ENCODE results near the gene DPF3.

The DPF3 gene

DNA sequence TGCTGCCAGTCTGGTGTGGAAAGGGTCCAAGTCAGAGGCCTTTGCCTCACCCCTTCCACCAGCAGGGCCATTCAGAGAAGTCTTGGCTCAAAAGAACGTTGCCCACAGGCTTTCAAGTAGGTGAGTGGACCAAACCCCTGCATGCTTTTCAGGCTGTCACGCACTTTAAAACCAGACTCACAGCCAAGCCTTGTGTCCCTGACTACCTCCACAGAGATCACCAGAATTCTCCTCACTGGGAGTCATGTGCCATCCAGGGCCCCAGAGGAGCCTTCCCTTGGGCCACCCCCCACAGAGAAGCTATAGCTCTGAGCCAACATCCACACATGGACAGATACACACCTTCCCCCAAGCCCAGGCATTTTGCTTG lies 283.1 kb downstream of the DPF3 start:
- Histone ChIP-seq H3K79me2 (ENCODE audit: control insufficient read depth, low read length) (no peaks in the 10 kb centered on the region), H3K9me3 (ENCODE audit: control insufficient read depth, insufficient read depth, low read length) (no peaks in the 10 kb centered on the region), H3K4me2 (ENCODE audit: low read length) (no peak overlapping the region), H3K36me3 (ENCODE audit: control insufficient read depth, low read length) (no peaks in the 10 kb centered on the region), H3K9me2 (replicated peaks; ENCODE audit: control insufficient read depth, low read length) (no peaks in the 10 kb centered on the region), H3K4me3 (ENCODE audit: low read length) (no peak overlapping the region), H3K4me1 (ENCODE audit: control insufficient read depth, low read length) (no peaks in the 10 kb centered on the region), H3F3A (ENCODE audit: control insufficient read depth, insufficient read depth) (no peaks in the 10 kb centered on the region), H3K27me3 (ENCODE audit: control insufficient read depth, low read length) (no peaks in the 10 kb centered on the region), H4K20me1 (ENCODE audit: control insufficient read depth, insufficient read depth, low read depth, low read length) (no peaks in the 10 kb centered on the region), H3K27ac (ENCODE audit: low read depth, low read length) (no peak overlapping the region)
- TF ChIP-seq, protein P1, sequence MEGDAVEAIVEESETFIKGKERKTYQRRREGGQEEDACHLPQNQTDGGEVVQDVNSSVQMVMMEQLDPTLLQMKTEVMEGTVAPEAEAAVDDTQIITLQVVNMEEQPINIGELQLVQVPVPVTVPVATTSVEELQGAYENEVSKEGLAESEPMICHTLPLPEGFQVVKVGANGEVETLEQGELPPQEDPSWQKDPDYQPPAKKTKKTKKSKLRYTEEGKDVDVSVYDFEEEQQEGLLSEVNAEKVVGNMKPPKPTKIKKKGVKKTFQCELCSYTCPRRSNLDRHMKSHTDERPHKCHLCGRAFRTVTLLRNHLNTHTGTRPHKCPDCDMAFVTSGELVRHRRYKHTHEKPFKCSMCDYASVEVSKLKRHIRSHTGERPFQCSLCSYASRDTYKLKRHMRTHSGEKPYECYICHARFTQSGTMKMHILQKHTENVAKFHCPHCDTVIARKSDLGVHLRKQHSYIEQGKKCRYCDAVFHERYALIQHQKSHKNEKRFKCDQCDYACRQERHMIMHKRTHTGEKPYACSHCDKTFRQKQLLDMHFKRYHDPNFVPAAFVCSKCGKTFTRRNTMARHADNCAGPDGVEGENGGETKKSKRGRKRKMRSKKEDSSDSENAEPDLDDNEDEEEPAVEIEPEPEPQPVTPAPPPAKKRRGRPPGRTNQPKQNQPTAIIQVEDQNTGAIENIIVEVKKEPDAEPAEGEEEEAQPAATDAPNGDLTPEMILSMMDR (IDR thresholded peaks at IDR 0.05; ENCODE audit: low read depth, low read length, poor library complexity, severe bottlenecking): no peak
- TF ChIP-seq EZH2phosphoT487 (IDR thresholded peaks at IDR 0.05; ENCODE audit: borderline replicate concordance, low read length): no peak

DNA sequence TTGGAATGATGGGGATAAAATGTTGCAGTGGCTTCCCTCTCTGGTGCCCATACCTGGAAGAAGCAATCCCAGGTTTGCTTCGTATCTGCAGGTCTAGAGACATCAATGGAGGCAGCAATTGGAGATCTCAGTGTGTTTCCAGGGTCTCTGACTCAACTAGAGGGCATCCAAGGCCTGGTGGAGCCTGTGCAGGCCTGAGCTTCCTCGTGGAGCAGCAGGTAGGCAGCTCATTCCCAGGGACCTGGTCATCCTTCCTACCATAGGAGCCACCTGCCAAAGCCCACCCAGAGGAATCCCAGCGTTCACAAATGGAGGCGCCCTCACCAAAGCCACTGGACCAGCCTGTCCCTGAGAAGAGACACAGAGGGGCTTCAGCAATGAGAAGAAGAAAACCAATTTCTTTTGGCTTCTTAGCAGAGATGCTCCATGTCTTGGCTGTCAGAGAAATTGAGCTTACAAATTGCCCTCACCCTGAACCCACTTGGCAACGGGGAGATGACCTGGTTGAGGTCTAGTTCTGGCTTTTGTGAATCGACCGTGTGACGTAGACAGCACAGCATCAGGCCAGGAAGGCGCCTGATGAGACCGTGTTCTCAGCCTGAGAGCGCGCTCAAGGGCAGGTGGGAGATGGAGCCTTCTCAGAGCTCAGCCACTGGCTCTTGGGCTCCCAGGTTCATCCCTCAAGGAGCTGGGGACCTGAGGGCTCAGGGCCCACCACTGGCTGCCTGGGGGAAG lies 283.6 kb downstream of the DPF3 start:
- H3K27ac ChIP-seq (ENCODE audit: low read depth, low read length): no peak overlapping the region
- H3K4me1 ChIP-seq (ENCODE audit: control insufficient read depth, low read length): no peaks in the 10 kb centered on the region
- H3K4me3 ChIP-seq (ENCODE audit: low read length): no peak overlapping the region
- H3K79me2 ChIP-seq (ENCODE audit: control insufficient read depth, low read length): no peaks in the 10 kb centered on the region
- no peaks in the 10 kb centered on the region for H3K9me2 ChIP-seq (replicated peaks; ENCODE audit: control insufficient read depth, low read length)
- no peaks in the 10 kb centered on the region for H3F3A ChIP-seq (ENCODE audit: control insufficient read depth, insufficient read depth)
- H3K9me3 ChIP-seq (ENCODE audit: control insufficient read depth, insufficient read depth, low read length): no peaks in the 10 kb centered on the region
- H4K20me1 ChIP-seq (ENCODE audit: control insufficient read depth, insufficient read depth, low read depth, low read length): no peaks in the 10 kb centered on the region
- H3K27me3 ChIP-seq (ENCODE audit: control insufficient read depth, low read length): no peaks in the 10 kb centered on the region
- no peak for TF ChIP-seq EZH2phosphoT487 (IDR thresholded peaks at IDR 0.05; ENCODE audit: borderline replicate concordance, low read length)
- TF ChIP-seq, protein P1 (IDR thresholded peaks at IDR 0.05; ENCODE audit: low read depth, low read length, poor library complexity, severe bottlenecking): no peak
- no peaks in the 10 kb centered on the region for H3K36me3 ChIP-seq (ENCODE audit: control insufficient read depth, low read length)
- H3K4me2 ChIP-seq (ENCODE audit: low read length): no peak overlapping the region

DNA sequence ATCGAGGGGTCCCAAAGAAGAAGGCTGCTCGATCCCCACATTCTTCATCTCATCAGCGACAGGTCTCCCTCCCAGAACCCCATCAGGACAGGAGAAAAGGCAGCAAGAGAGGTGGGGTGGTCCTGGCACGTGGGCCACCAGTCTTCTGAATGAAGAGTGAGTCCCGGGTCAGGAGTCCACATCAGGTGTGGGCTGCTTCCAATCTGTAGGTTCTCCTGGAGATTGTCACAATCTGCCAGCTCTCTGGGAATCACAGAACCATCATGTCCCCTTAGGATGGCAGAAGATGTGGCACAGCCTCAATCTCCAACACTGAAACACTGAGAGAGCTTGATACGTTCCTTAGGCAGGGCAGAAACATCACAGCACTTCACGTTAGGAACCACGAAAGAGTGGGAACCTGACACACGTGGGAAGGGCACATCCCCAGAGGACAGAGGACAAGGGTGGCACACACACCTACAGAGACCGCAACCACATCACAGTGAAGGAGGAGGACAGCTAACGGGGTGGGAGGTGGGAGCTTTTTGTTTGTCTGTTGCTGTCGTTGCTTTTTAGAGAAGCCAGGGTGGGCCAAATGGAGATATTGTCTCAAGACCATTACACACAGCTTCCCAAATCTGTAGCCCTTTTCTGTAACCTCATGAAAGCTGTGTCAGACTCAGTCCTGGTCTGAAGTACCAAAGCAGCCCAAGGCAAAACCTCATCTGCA lies 284.5 kb downstream of the DPF3 start:
- TF ChIP-seq EZH2phosphoT487 (IDR thresholded peaks at IDR 0.05; ENCODE audit: borderline replicate concordance, low read length): no peak
- TF ChIP-seq, protein P1 (IDR thresholded peaks at IDR 0.05; ENCODE audit: low read depth, low read length, poor library complexity, severe bottlenecking): no peak
- Histone ChIP-seq H3K27ac (ENCODE audit: low read depth, low read length) (no peak overlapping the region), H3K36me3 (ENCODE audit: control insufficient read depth, low read length) (no peaks in the 10 kb centered on the region), H3K27me3 (ENCODE audit: control insufficient read depth, low read length) (no peaks in the 10 kb centered on the region), H3K4me3 (ENCODE audit: low read length) (no peak overlapping the region), H3K4me2 (ENCODE audit: low read length) (no peak overlapping the region), H3F3A (ENCODE audit: control insufficient read depth, insufficient read depth) (no peaks in the 10 kb centered on the region), H4K20me1 (ENCODE audit: control insufficient read depth, insufficient read depth, low read depth, low read length) (no peaks in the 10 kb centered on the region), H3K9me3 (ENCODE audit: control insufficient read depth, insufficient read depth, low read length) (no peaks in the 10 kb centered on the region), H3K79me2 (ENCODE audit: control insufficient read depth, low read length) (no peaks in the 10 kb centered on the region), H3K9me2 (replicated peaks; ENCODE audit: control insufficient read depth, low read length) (no peaks in the 10 kb centered on the region), H3K4me1 (ENCODE audit: control insufficient read depth, low read length) (no peaks in the 10 kb centered on the region)
